Cardiac fibroblast (primary cell): ENCODE data around the gene RPLP1.

ENCODE experiments used
- DNase-seq, 2 donors: peaks; one replicate each; pipeline versions ENCODE4 v3.0.0 to v3.0.0-alpha.2; 2010; ENCODE audit warnings: low read depth in 2 of 2
- H3K4me3 ChIP-seq, 2 donors: replicated peaks in 1 of 2; 1 replicate in 1 of 2; 2 replicates in 1 of 2; pipeline ENCODE4 v1.5.1; 2011; ENCODE audit warnings: low read depth in 2 of 2, low read length in 2 of 2, mild to moderate bottlenecking in 2 of 2, moderate library complexity in 1 of 2
- CTCF ChIP-seq: IDR thresholded peaks from one replicate; pipeline ENCODE4 v1.5.1; 2011; ENCODE audit warnings: low read depth, mild to moderate bottlenecking, low read length, inconsistent platforms

Gene RPLP1

GRCh38 chr15:69474846-69475455 lies 22.3 kb downstream of the RPLP1 start:
- DNase-seq, result peak in 1 of 2 donors; percentile 38
- H3K4me3 ChIP-seq, result no peak overlapping the region
- peak; percentile 40 for TF ChIP-seq CTCF

- H3K4me3 ChIP-seq, result no peak overlapping the region
- peak; percentile 96 for TF ChIP-seq CTCF
- peak; percentile 78 to 82 for DNase-seq
Measured at GRCh38 chr15:69475769-69476358, 23.2 kb downstream of the RPLP1 start.

- no peak for DNase-seq
- no peak for TF ChIP-seq CTCF
- no peak overlapping the region for H3K4me3 ChIP-seq
Measured at GRCh38 chr15:69476704-69477473, 24.3 kb downstream of the RPLP1 start.

- H3K4me3 ChIP-seq, result no peak overlapping the region
- peak; percentile 93 for TF ChIP-seq CTCF
- peak; percentile 50 to 67 for DNase-seq
Measured at GRCh38 chr15:69478259-69478781, 25.7 kb downstream of the RPLP1 start.

GRCh38 chr15:69479081-69479480 lies 26.5 kb downstream of the RPLP1 start:
- H3K4me3 ChIP-seq, result no peak overlapping the region
- no peak for TF ChIP-seq CTCF
- no peak for DNase-seq

- H3K4me3 ChIP-seq, result no peak overlapping the region
- DNase-seq, result no peak
- TF ChIP-seq CTCF, result no peak
Measured at GRCh38 chr15:69479971-69480370, 27.4 kb downstream of the RPLP1 start.
